ENCODE results near the gene SUMO2. TPM values are rescaled to one million over a fixed set of nuclear protein-coding genes. Genes with fewer than 3 reads are reported as not detected.

The SUMO2 gene
- total and polyA plus RNA-seq, 2 of the 13 experiments (the other 11 are each of a cell fraction or from before 2014, with no cell fraction given): 337 to 553 TPM

- TF ChIP-seq, protein P1, sequence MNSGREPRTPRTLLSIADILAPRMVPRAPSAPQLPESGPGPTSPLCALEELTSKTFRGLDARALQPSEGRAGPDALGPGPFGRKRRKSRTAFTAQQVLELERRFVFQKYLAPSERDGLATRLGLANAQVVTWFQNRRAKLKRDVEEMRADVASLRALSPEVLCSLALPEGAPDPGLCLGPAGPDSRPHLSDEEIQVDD (CRISPR knock-in tag; IDR thresholded peaks at IDR 0.05; ENCODE audit: borderline replicate concordance): no peak
- TF ChIP-seq TEF (CRISPR knock-in tag; IDR thresholded peaks at IDR 0.05) (no peak), ZFP90 (CRISPR knock-in tag; IDR thresholded peaks at IDR 0.05; ENCODE audit: borderline replicate concordance) (peak; percentile 77), HOXA5 (CRISPR knock-in tag; IDR thresholded peaks at IDR 0.05) (peak; percentile 95), CBX1 (IDR thresholded peaks at IDR 0.05; ENCODE audit: low read depth) (peak; percentile 68), STAT5B (CRISPR knock-in tag; IDR thresholded peaks at IDR 0.05) (no peak), PBX3 (CRISPR knock-in tag; IDR thresholded peaks at IDR 0.05; ENCODE audit: borderline replicate concordance) (peak; percentile 52; the same call in 1 of the 2 replicates), ZNF747 (CRISPR knock-in tag; IDR thresholded peaks at IDR 0.05; ENCODE audit: borderline replicate concordance) (no peak), MTF1 (CRISPR knock-in tag; IDR thresholded peaks at IDR 0.05) (no peak), ZNF569 (CRISPR knock-in tag; IDR thresholded peaks at IDR 0.05; ENCODE audit: borderline replicate concordance) (no peak), ZNF460 (CRISPR knock-in tag; IDR thresholded peaks at IDR 0.05; ENCODE audit: borderline replicate concordance) (no peak)
- TF ChIP-seq, protein P2, sequence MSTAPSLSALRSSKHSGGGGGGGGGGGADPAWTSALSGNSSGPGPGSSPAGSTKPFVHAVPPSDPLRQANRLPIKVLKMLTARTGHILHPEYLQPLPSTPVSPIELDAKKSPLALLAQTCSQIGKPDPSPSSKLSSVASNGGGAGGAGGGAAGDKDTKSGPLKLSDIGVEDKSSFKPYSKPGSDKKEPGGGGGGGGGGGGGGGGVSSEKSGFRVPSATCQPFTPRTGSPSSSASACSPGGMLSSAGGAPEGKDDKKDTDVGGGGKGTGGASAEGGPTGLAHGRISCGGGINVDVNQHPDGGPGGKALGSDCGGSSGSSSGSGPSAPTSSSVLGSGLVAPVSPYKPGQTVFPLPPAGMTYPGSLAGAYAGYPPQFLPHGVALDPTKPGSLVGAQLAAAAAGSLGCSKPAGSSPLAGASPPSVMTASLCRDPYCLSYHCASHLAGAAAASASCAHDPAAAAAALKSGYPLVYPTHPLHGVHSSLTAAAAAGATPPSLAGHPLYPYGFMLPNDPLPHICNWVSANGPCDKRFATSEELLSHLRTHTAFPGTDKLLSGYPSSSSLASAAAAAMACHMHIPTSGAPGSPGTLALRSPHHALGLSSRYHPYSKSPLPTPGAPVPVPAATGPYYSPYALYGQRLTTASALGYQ (CRISPR knock-in tag; IDR thresholded peaks at IDR 0.05): peak; percentile 33; the same call in 1 of the 2 replicates
- TF ChIP-seq, protein P3, sequence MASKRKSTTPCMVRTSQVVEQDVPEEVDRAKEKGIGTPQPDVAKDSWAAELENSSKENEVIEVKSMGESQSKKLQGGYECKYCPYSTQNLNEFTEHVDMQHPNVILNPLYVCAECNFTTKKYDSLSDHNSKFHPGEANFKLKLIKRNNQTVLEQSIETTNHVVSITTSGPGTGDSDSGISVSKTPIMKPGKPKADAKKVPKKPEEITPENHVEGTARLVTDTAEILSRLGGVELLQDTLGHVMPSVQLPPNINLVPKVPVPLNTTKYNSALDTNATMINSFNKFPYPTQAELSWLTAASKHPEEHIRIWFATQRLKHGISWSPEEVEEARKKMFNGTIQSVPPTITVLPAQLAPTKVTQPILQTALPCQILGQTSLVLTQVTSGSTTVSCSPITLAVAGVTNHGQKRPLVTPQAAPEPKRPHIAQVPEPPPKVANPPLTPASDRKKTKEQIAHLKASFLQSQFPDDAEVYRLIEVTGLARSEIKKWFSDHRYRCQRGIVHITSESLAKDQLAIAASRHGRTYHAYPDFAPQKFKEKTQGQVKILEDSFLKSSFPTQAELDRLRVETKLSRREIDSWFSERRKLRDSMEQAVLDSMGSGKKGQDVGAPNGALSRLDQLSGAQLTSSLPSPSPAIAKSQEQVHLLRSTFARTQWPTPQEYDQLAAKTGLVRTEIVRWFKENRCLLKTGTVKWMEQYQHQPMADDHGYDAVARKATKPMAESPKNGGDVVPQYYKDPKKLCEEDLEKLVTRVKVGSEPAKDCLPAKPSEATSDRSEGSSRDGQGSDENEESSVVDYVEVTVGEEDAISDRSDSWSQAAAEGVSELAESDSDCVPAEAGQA (IDR thresholded peaks at IDR 0.05; ENCODE audit: low read depth): no peak; the same call in 1 of the 2 replicates
- TF ChIP-seq, protein P3 (CRISPR knock-in tag; IDR thresholded peaks at IDR 0.05; ENCODE audit: borderline replicate concordance): no peak; the same call in 1 of the 2 replicates
- TF ChIP-seq, protein P4, sequence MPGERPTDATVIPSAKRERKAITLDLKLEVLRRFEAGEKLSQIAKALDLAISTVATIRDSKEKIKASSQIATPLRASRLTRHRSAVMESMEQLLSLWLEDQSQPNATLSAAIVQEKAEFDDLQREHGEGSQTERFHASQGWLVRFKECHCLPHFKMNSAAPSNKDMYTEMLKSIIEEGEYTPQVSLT (CRISPR knock-in tag; IDR thresholded peaks at IDR 0.05; ENCODE audit: borderline replicate concordance, low read depth): peak; percentile 19; the same call in 1 of the 2 replicates
These were observed 28.3 kb downstream of the SUMO2 start, which contains the start of gene JPT1 (continued) for GRCh38 chr17:75154195-75155106.

Measured in HepG2 (cell line).